Neural progenitor cell (in vitro differentiated cells): ENCODE data around the gene FLNA. TPM values are rescaled to one million over a fixed set of nuclear protein-coding genes. Genes with fewer than 3 reads are reported as not detected.

Experiments
- DNase-seq: peaks from one replicate; pipeline ENCODE4 v3.0.0-alpha.2; 2016; ENCODE audit warnings: low spot score
- H2AFZ ChIP-seq: fragments of 200-600 bp; sonication (generic); replicated peaks from 2 replicates; pipeline ENCODE4 v1.6.1; 2016; ENCODE audit warnings: antibody characterized with exemption
- H3F3A ChIP-seq: fragments of 200-600 bp; sonication (generic); 2 replicates; pipeline ENCODE4 v1.6.1; 2016; ENCODE audit warnings: antibody characterized with exemption, low read depth
- H3K27ac ChIP-seq: fragments of 200-600 bp; sonication (generic); 2 replicates; pipeline ENCODE4 v1.5.1; 2016; ENCODE audit warnings: mild to moderate bottlenecking
- H3K27me3 ChIP-seq: fragments of 200-600 bp; sonication (generic); 2 replicates; pipeline ENCODE4 v1.6.1; 2016; ENCODE audit warnings: mild to moderate bottlenecking, moderate library complexity
- H3K36me3 ChIP-seq: fragments of 200-600 bp; sonication (generic); 2 replicates; pipeline ENCODE4 v1.5.1; 2016
- H3K4me1 ChIP-seq: fragments of 200-600 bp; sonication (generic); 2 replicates; pipeline ENCODE4 v1.6.1; 2016; ENCODE audit warnings: mixed run types
- H3K4me2 ChIP-seq: fragments of 200-600 bp; sonication (generic); 2 replicates; pipeline ENCODE4 v1.6.1; 2016
- H3K4me3 ChIP-seq: fragments of 200-600 bp; sonication (generic); 2 replicates; pipeline ENCODE4 v1.5.1; 2016
- H3K79me2 ChIP-seq: fragments of 200-600 bp; sonication (generic); 2 replicates; pipeline ENCODE4 v1.6.1; 2016; ENCODE audit warnings: low read depth
- H3K9ac ChIP-seq: fragments of 200-600 bp; sonication (generic); 2 replicates; pipeline ENCODE4 v1.6.1; 2016
- H3K9me3 ChIP-seq: fragments of 200-600 bp; sonication (generic); 2 replicates; pipeline ENCODE4 v1.5.1; 2016; ENCODE audit warnings: low read depth
- H4K20me1 ChIP-seq: fragments of 200-600 bp; sonication (generic); 2 replicates; pipeline ENCODE4 v1.6.1; 2016; ENCODE audit warnings: low read depth
- H3K27ac Mint-ChIP-seq: 3 replicates; pipeline ENCODE4 v1.8.0; 2021; ENCODE audit warnings: mixed read lengths
- H3K27me3 Mint-ChIP-seq: 2 replicates; pipeline ENCODE4 v1.8.0; 2022; ENCODE audit warnings: low read depth, mild to moderate bottlenecking, inconsistent platforms, moderate library complexity, mixed read lengths; ENCODE audit not compliant: insufficient read depth
- H3K36me3 Mint-ChIP-seq: 3 replicates; pipeline ENCODE4 v1.8.0; 2021; ENCODE audit warnings: mixed read lengths
- H3K4me1 Mint-ChIP-seq: 3 replicates; pipeline ENCODE4 v1.8.0; 2021; ENCODE audit warnings: mixed read lengths
- H3K4me3 Mint-ChIP-seq: 3 replicates; pipeline ENCODE4 v1.8.0; 2021; ENCODE audit warnings: mild to moderate bottlenecking, moderate library complexity, mixed read lengths
- H3K9me3 Mint-ChIP-seq: 3 replicates; pipeline ENCODE4 v1.8.0; 2020; ENCODE audit warnings: mixed read lengths
- EZH2 ChIP-seq: fragments of 200-600 bp; sonication (generic); IDR thresholded peaks from 2 replicates; pipeline ENCODE4 v1.6.1; 2017; ENCODE audit warnings: antibody characterized with exemption, mild to moderate bottlenecking, moderate library complexity
- EZH2phosphoT487 ChIP-seq: fragments of 200-600 bp; sonication (generic); IDR thresholded peaks from 2 replicates; pipeline ENCODE4 v1.6.1; 2017; ENCODE audit warnings: antibody characterized with exemption
- total RNA-seq: library from RNA; depleted of rRNA; stranded (reverse); fragments of >200 nt; gene quantifications from 2 replicates; pipeline ENCODE4 v1.2.3, GENCODE V29; 2015; ENCODE audit warnings: low replicate concordance
- TF ChIP-seq, protein P1 (sequence below): fragments of 200-600 bp; sonication (generic); IDR thresholded peaks from 2 replicates; pipeline ENCODE4 v1.5.1; 2017; ENCODE audit warnings: antibody characterized with exemption, mild to moderate bottlenecking

FLNA gene
- total RNA-seq, 1 donor from 2014 or later, result 189 TPM

DNA sequence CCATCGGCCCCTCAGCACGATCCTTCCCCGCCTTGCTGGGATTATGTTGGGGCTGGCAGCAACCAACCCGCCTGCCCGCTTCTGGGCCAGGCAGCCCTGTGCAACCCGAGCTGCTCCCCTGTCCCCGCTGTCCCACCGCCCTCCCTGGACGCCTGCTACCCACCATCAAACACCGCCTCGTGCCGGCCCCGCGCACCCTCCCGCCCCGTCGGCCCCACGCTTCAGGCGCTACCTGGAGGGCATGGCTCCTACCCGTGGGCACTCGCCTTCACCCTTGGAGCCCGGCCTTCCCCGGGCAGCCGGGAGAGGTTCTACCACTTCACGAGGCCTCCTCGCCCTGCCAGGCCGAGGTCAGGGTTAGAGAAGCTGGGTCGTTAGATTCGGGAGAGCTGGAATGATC lies 41.9 kb downstream of the FLNA start:
- no peak overlapping the region for H3K4me3 Mint-ChIP-seq
- Histone ChIP-seq H4K20me1 (no peaks in the 10 kb centered on the region), H3K4me1 (peaks cover 8% of the 10 kb centered on the region), H3F3A (peaks cover 3% of the 10 kb centered on the region), H3K9me3 (no peaks in the 10 kb centered on the region), H3K36me3 (no peaks in the 10 kb centered on the region), H3K4me3 (no peak overlapping the region), H3K79me2 (no peaks in the 10 kb centered on the region), H3K4me2 (no peak overlapping the region), H3K9ac (no peak overlapping the region), H2AFZ (no peak overlapping the region), H3K27ac (no peak overlapping the region), H3K27me3 (no peaks in the 10 kb centered on the region)
- peaks cover 14% of the 10 kb centered on the region for H3K9me3 Mint-ChIP-seq
- DNase-seq, result no peak
- no peak overlapping the region for H3K27ac Mint-ChIP-seq
- TF ChIP-seq, protein P1, sequence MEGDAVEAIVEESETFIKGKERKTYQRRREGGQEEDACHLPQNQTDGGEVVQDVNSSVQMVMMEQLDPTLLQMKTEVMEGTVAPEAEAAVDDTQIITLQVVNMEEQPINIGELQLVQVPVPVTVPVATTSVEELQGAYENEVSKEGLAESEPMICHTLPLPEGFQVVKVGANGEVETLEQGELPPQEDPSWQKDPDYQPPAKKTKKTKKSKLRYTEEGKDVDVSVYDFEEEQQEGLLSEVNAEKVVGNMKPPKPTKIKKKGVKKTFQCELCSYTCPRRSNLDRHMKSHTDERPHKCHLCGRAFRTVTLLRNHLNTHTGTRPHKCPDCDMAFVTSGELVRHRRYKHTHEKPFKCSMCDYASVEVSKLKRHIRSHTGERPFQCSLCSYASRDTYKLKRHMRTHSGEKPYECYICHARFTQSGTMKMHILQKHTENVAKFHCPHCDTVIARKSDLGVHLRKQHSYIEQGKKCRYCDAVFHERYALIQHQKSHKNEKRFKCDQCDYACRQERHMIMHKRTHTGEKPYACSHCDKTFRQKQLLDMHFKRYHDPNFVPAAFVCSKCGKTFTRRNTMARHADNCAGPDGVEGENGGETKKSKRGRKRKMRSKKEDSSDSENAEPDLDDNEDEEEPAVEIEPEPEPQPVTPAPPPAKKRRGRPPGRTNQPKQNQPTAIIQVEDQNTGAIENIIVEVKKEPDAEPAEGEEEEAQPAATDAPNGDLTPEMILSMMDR, result no peak
- TF ChIP-seq EZH2phosphoT487 (no peak), EZH2 (no peak)
- H3K36me3 Mint-ChIP-seq, result no peaks in the 10 kb centered on the region
- H3K4me1 Mint-ChIP-seq, result peaks cover 25% of the 10 kb centered on the region
- peaks cover 11% of the 10 kb centered on the region for H3K27me3 Mint-ChIP-seq

DNA sequence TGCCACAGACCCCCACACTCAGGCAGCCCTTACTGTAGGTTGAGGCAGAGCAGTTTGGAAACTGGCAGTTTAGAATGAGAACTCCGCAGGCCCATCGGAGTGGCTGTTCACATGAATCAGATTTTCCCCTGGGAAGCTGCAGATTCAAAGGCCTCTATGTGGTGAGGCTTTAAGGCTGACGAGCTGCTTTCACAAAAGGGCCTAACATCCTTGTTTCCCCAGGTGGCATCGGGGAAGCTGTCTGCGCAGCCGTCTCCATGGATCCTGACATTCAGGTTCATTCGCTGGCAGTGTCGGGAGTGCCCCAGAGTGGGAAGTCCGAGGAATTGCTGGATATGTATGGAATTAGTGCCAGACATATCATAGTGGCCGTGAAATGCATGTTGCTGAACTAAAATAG lies 45.1 kb downstream of the FLNA start:
- Mint-ChIP-seq H3K27ac (no peak overlapping the region), H3K4me3 (no peak overlapping the region), H3K9me3 (peaks cover 11% of the 10 kb centered on the region), H3K27me3 (peaks cover 9% of the 10 kb centered on the region), H3K36me3 (no peaks in the 10 kb centered on the region), H3K4me1 (peaks cover 34% of the 10 kb centered on the region)
- H3K9me3 ChIP-seq, result no peaks in the 10 kb centered on the region
- peaks cover 3% of the 10 kb centered on the region for H3F3A ChIP-seq
- H4K20me1 ChIP-seq, result no peaks in the 10 kb centered on the region
- H3K27me3 ChIP-seq, result no peaks in the 10 kb centered on the region
- H2AFZ ChIP-seq, result no peak overlapping the region
- no peaks in the 10 kb centered on the region for H3K79me2 ChIP-seq
- H3K36me3 ChIP-seq, result no peaks in the 10 kb centered on the region
- DNase-seq, result peak; percentile 42
- H3K27ac ChIP-seq, result no peak overlapping the region
- no peak overlapping the region for H3K4me2 ChIP-seq
- H3K4me3 ChIP-seq, result no peak overlapping the region
- peaks cover 8% of the 10 kb centered on the region for H3K4me1 ChIP-seq
- H3K9ac ChIP-seq, result no peak overlapping the region
- no peak for TF ChIP-seq EZH2phosphoT487
- TF ChIP-seq EZH2, result no peak
- TF ChIP-seq, protein P1, result no peak

DNA sequence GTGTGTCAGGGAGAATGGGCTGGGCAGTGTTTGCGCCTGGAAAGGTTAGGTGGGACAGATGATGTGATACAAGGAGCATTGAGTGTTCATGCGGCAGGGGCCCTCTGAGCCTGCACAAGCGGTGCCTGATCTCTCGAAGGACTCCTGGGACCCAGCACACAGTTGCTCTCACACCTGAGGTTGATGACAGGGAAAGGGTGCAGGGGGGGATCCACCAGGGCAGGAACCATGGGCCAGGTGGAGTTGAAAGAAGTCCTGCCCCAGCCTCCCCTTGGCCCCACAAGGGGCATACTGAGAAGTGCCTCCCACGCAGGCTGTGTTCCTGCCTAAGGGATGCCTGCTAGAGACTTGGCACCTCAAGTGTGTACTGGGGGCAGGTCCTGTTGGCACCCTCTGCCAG lies 45.8 kb downstream of the FLNA start:
- no peak overlapping the region for H3K4me3 Mint-ChIP-seq
- peaks cover 3% of the 10 kb centered on the region for H3F3A ChIP-seq
- H3K27ac Mint-ChIP-seq, result peak overlapping the region; percentile 57
- H3K9me3 ChIP-seq, result no peaks in the 10 kb centered on the region
- H3K9ac ChIP-seq, result no peak overlapping the region
- DNase-seq, result no peak
- peaks cover 8% of the 10 kb centered on the region for H3K27me3 Mint-ChIP-seq
- no peak overlapping the region for H3K4me3 ChIP-seq
- no peaks in the 10 kb centered on the region for H3K36me3 ChIP-seq
- H3K4me1 ChIP-seq, result peaks cover 8% of the 10 kb centered on the region
- no peak overlapping the region for H3K27ac ChIP-seq
- H2AFZ ChIP-seq, result no peak overlapping the region
- TF ChIP-seq EZH2phosphoT487 (no peak), EZH2 (no peak)
- TF ChIP-seq, protein P1, result no peak
- H3K27me3 ChIP-seq, result no peaks in the 10 kb centered on the region
- no peaks in the 10 kb centered on the region for H4K20me1 ChIP-seq
- H3K36me3 Mint-ChIP-seq, result no peaks in the 10 kb centered on the region
- peaks cover 34% of the 10 kb centered on the region for H3K4me1 Mint-ChIP-seq
- H3K9me3 Mint-ChIP-seq, result peaks cover 10% of the 10 kb centered on the region
- H3K4me2 ChIP-seq, result no peak overlapping the region
- no peaks in the 10 kb centered on the region for H3K79me2 ChIP-seq
